DOHH2 (cell line): Measurements from ENCODE around the gene PAX3.

Experiments
- CTCF ChIP-seq: fragments of 200-600 bp; sonication (generic); IDR thresholded peaks from one replicate; pipeline ENCODE4 v1.5.1; 2014; ENCODE audit warnings: antibody characterized with exemption, mild to moderate bottlenecking, low read depth, low read length; ENCODE audit not compliant: poor library complexity, severe bottlenecking
- EZH2phosphoT487 ChIP-seq: fragments of 200-600 bp; sonication (generic); IDR thresholded peaks from 2 replicates; pipeline ENCODE4 v1.6.1; 2017; ENCODE audit warnings: borderline replicate concordance, mild to moderate bottlenecking, antibody characterized with exemption, low read length, moderate library complexity, mixed read lengths

DNA sequence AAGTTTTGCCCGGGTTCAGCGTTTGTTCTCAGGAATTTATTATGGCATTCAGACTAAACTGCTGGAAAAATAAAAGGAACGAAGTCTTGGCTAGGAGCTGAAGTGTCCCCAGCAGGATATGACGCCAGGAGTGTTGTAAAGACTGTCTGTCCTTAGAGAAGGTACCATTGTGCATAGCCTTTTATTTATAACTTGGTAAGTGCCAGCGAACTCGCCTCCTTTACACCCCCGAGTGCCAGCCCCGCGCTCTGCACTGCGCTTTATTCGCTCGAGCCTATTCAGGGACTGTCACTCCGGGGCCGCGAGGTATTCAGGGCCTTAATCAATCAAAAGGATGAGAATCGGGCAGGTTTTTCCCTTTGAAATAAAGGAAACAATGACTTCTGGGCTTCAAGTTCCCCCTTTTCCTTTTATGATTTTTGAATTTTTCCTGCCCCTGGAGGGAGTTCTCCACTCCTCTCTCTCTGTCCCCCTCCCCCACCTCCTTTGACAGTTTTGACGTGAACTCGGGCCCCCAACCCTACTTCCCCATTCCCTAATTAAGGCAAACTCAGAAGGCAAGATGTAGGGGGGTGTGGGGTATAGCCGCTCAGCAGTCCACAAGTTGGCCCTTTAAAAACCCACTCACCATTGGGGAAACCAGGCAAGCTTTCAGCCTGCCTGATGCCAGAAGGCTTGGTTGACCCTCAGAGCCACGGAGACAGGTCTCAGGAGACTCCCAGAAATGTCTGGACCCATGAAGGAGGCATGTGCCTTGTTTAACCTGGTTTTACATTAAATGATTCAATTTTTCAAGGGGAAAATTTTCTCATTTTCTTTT, 1.3 kb upstream of the PAX3 start:
- no peak for TF ChIP-seq CTCF
- no peak for TF ChIP-seq EZH2phosphoT487
